GM21528 (cell line): ENCODE results near the gene NUTM2D.
A peak's percentile ranks its signal among the peaks of the same experiment; 100 is the strongest.
"Not testable (repeated sequence)": the region's sequence is repeated elsewhere in the genome, so short reads cannot be mapped to it uniquely, and the experiment has no call there.

Source experiments
- ATAC-seq: cut with Tn5 transposase; IDR thresholded peaks from one replicate; pipeline ENCODE4 v1.9.1; 2021; ENCODE audit warnings: mild to moderate bottlenecking, moderate library complexity; ENCODE audit not compliant: unreplicated experiment, low FRiP score

Gene NUTM2D

GRCh38 chr10:87357444-87357843 is at the start of gene NUTM2D:
TSS of gene NUTM2D (plus strand) at chr10:87357744. CDS start at chr10:87358266, 522 bp downstream.
- not testable (repeated sequence) for ATAC-seq

- not testable (repeated sequence) for ATAC-seq
Observed at GRCh38 chr10:87308702-87309101, 48.8 kb upstream of the NUTM2D start.

- not testable (repeated sequence) for ATAC-seq
Observed at GRCh38 chr10:87309657-87310056, 47.9 kb upstream of the NUTM2D start.

DNA sequence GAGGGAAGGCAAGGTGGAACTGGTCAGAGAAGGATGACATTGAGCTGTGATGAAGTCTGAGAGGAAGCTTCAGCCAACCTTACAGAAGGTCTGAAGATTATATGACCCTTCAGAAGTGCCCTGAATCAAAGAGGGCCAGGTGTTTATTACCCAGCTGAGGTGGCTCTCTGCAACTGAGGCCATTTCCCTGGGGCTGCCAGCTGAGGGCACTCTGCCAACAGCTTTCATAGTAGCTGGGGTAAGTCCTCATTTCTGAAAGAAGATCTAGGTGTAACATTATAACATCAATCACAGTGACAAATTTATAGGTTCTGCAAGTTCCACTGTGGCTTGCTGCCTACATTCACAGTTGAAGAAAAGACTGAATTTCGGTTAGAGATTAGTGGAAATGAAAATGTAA is 46.0 kb upstream of the NUTM2D start:
- not testable (repeated sequence) for ATAC-seq

DNA sequence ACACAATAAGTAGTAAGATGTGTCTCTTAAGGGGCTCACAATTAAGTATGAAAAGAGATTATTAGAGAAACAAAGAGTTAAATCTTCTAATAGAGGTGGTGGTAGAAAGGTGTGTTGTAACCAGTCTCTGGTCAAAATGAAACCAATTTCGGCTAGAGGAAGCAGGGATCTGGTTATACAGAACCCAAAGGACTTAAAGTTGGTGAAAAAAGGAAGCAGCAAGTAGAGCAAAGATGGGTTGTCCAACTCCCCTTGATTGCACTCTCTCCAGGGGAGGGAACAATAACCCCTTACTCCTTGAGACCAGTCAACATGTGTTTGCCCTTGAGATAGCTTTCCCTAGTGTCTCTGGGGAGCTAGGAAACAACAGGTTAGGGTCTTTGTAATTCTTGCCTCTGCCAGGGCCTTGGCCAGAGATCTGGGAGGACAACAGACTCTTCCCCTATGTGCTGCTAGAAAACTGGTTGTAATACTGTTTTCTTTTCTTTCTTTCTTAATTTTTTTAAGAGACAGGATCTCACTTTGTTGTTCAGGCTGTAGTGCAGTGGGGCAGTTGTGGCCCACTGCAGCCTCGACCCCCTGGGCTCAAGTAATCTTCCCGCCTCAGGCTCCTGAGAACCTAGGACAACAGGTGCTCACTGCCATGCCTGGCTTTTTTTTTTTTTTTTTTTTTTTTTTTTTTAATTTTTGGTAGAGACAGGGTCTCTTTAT is 43.7 kb upstream of the NUTM2D start:
- not testable (repeated sequence) for ATAC-seq

DNA sequence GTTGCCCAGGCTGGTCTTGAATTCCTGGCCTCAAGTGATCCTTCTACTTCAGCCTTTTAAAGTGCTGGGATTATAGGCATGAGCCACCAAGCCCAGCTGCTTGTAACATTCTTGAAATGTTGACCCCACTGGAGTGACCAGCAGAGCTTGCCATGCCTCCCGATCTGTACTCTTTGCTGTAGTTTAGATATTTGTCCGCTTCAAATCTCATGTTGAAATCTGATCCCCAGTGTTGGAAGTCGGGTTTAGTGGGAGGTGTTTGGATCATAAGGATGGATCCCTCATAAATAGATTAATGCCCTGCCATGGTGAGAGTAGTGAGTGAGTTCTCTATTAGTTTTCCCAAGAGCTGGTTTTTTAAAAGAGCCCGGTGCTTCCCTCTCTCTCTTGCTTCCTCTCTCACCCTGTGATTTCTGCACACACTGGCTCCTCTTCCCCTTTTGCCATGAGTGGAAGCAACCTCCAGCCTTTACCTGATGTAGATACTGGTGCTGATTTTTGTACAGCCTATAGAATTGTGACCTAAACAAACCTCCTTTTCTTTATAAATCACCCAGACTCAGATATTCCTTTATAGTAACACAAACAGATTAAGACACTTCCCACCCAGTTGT is 43.1 kb upstream of the NUTM2D start:
- not testable (repeated sequence) for ATAC-seq

- ATAC-seq, result not testable (repeated sequence)
Observed at GRCh38 chr10:87321505-87321904, 36.0 kb upstream of the NUTM2D start.

DNA sequence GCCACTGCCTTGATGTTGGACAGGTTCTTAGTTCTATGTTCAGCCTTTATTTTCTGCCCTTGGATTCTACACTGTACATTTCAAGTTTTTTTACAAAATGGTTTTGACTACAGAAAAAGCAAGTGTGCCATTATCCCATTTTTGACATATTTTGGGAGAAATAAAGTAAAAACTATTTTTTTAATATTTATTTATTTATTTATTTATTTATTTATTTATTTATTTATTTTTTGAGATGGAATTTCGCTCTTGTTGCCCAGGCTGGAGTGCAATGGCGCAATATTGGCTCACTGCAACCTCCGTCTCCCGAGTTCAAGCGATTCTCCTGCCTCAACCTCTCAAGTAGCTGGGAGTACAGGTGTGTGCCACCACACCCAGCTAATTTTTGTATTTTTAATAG is 33.0 kb upstream of the NUTM2D start:
- ATAC-seq, result not testable (repeated sequence)

DNA sequence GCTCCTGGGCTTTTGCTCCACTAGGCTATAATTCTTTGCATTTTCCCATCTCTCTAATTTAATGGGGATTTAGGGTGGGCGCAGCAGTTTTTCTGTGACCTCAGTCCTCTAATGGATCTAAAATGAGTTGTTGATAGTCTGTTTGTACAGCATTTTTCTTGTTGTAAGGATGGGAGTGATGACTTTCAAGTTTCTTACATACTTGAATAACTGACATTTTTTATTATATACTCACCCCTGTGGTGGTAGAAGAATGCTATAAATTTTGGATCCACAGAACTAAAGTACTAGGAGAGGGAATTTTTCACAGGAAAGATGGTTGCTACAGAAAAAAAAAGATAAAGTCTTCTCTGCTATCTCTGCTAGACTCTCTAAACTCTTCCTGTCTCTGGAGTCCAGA is 29.6 kb upstream of the NUTM2D start:
- ATAC-seq, result not testable (repeated sequence)

- ATAC-seq, result not testable (repeated sequence)
Observed at GRCh38 chr10:87329131-87329530, 28.4 kb upstream of the NUTM2D start.

- ATAC-seq, result not testable (repeated sequence)
Observed at GRCh38 chr10:87332687-87333086, 24.9 kb upstream of the NUTM2D start.

- not testable (repeated sequence) for ATAC-seq
Observed at GRCh38 chr10:87340411-87340810, 17.1 kb upstream of the NUTM2D start.

DNA sequence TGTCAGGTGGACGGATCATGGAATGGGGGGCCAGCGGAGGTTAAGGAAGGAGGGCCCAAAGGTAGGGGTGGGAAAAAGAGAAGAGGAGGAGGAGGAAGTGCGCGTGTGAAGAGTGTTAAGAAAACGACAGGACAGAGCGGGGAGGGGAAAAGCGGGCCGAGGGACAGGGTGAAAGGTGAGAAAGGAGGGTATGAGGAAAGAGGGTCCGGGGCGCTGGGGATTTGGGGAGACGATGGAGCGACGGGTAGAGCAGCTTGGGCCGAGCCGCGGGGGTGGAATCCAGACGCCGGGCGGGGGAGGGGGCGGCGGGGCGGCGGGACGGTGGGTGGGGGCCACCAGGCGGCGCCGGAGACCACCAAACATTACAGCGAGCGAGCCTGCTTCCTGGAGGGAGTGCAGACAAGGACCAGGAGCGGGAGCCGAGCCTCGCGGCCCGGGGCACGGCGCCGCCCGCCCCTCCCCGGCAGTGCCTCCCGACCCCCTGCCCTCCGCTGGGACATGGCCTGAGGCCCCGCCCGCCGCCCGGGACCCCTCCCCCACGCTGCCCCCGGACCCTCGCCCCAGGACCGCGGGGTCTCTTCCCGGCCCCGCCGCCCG is 15.9 kb upstream of the NUTM2D start:
- not testable (repeated sequence) for ATAC-seq

GRCh38 chr10:87342249-87342710 is 15.3 kb upstream of the NUTM2D start:
- ATAC-seq, result peak; percentile 96

- ATAC-seq, result peak; percentile 84
Observed at GRCh38 chr10:87342711-87343258, 14.8 kb upstream of the NUTM2D start.

DNA sequence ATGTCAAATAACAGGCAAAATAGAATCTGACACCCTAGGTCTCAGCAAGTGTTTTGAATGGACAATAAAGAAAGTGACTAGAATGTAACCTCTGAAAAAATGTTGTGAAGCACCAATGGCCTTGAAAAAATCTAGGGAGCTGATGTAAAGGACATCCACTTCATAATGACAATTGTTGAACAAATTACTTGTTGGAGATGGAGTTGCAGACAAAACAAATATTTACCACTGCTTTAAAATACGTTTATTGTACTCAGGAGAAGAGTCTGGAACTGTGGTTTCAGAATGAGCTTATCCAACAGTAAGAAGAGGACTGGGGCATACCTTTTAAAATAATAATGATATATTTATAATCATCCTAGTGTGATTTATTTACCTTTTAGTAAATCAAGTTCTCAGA is 11.8 kb upstream of the NUTM2D start:
- ATAC-seq, result not testable (repeated sequence)

DNA sequence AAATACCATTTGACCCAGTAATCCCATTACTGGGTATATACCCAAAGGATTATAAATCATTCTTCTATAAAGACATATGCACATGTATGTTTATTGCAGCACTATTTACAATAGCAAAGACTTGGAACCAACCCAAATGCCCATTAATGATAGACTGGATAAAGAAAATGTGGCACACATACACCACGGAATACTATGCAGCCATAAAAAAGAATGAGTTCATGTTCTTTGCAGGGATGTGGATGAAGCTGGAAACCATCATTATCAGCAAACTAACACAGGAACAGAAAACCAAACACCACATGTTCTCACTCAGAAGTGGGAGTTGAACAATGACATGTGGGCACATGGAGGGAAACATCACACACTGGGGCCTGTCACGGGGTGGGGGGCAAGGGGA is 7.4 kb upstream of the NUTM2D start:
- not testable (repeated sequence) for ATAC-seq

- ATAC-seq, result not testable (repeated sequence)
Observed at GRCh38 chr10:87352825-87353224, 4.7 kb upstream of the NUTM2D start.

DNA sequence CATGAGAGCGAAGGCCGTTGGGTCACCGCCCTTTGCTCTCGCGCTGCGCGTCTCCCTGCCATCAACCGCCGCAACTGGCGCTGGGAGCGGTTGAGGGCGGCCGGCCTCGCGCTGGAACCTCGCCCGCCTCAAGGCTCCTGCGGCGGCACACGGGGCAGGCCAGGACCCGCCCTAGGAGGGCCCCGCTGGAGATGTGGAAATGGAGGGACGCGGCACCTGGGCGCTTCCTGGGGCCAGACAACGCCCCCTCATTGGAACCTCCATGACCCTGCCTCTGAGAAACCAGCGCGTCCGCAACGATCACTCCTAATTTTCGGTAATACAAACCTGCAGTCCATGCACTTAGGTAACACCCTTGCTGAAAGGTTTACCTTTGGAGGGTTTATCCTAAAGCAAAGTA is 2.4 kb upstream of the NUTM2D start:
- not testable (repeated sequence) for ATAC-seq

- not testable (repeated sequence) for ATAC-seq
Observed at GRCh38 chr10:87358159-87358558, 615 bp downstream of the NUTM2D start.

DNA sequence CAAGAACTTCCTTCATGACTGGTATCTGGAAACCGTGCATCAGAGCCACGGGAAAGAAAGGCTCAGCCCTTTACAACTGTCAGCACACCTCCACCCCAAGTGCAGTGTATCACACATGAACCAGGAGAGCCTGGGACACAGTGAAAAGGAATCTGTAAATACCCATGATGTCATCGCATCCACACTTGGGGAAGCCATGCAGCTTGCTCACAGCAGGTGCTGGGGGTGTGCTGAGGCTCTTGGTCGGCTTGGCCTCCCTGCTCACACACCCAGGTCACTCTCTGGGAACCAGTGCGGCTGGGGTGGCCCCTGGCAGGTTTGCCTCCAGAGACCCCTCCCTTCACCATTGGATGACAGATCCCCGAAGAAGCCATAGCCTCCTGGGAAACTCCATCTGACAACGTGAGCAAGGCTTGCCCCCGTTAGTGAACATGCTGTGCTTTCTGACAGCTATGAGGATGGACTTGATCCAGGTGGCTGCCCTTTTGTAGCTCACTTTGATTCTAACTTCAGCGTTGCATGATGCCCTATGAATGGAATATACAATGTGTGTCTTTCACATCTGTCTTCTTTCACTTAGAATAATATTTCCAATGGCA is 12.1 kb downstream of the NUTM2D start:
- ATAC-seq, result not testable (repeated sequence)
